EL (cell line): ENCODE results near the gene CPT1C.
"Not testable (repeated sequence)": the region's sequence is repeated elsewhere in the genome, so short reads cannot be mapped to it uniquely, and the experiment has no call there.

Source experiments
- DNase-seq: peaks from one replicate; pipeline ENCODE4 v3.0.0-alpha.2; 2016

CPT1C gene

GRCh38 chr19:49712397-49712859 lies 21.5 kb downstream of the CPT1C start:
- DNase-seq, result peak; percentile 93

DNA sequence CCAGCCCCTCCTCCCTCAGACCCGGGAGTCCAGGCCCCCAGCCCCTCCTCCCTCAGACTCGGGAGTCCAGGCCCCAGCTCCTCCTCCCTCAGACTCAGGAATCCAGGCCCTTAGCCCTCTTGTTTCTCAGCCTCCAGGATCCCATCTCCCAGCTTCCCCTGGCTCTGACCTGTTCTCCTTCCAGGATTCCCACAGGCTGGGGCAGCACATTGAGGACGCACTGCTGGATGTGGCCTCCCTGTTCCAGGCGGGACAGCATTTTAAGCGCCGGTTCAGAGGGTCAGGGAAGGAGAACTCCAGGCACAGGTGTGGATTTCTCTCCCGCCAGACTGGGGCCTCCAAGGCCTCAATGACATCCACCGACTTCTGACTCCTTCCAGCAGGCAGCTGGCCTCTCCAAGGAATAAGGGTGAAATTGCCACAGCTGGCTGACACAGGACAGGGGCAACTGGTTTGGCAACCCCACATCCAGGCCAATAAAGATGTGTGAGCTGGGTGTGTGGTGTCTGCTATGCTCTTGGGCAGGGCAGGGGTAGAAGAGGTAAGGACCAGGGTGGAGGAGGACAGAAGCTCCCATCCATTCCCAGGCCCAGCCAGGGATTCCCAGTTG lies 22.4 kb downstream of the CPT1C start:
- DNase-seq, result no peak

DNA sequence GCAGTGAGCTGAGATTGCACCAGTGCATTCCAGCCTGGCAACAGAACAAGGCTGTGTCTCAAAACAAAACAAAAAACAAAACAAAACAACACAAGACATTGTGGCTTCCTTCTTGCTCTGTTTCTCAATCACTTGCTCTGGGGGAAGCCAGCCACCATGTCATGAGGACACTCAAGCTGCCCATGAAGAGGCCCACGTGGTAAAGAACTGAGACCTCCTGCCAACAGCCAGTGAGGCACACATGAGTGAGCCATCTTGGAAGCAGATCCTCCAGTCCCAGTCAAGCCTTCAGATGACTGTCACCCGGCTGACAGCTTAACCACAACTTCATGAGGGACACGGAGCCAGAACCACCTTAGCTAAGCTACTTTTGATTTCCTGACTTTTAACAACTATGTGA lies 25.2 kb downstream of the CPT1C start:
- DNase-seq, result peak; percentile 13

GRCh38 chr19:49718511-49718910 lies 27.6 kb downstream of the CPT1C start:
- no peak for DNase-seq

DNA sequence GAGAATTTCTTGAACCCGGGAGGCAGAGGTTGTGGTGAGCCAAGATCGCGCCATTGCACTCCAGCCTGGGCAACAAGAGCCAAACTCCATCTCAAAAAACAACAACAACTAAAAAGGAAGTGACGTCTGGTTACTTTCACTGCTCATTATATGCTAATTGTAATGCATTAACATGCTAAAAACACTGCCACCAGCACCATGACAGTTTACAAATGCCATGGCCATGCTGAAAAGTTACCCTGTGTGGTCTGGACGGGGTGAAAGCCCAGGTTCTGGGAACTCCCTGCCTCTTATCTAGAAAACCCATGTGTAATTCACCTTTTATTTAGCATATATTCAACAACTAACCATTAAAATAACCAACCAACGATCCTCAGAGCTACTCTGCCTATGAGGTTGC lies 28.1 kb downstream of the CPT1C start:
- no peak for DNase-seq

- not testable (repeated sequence) for DNase-seq
These were observed 28.5 kb downstream of the CPT1C start for GRCh38 chr19:49719420-49719819.

- DNase-seq, result peak; percentile 26
These were observed 36.5 kb downstream of the CPT1C start for GRCh38 chr19:49727217-49728030.

DNA sequence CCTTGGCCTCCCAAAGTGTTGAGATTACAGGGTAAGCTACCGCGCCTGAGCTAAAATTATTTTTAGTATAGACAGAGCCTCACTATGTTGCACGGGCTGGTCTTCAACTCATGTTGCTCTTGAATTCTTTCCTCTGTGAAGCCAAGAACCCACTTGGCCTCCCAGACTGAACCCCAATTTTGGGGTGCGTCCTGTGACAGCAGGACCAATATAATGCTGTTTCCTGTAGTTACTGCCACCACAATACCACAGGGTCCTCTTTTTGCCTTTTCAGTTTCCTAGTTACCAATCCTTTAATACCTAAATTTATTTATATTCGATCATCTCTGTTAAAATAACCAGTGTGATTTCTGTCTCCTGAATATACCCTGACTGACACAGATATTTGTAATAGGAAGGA lies 39.2 kb downstream of the CPT1C start:
- DNase-seq, result no peak

GRCh38 chr19:49738268-49738667 lies 47.4 kb downstream of the CPT1C start:
- DNase-seq, result no peak

DNA sequence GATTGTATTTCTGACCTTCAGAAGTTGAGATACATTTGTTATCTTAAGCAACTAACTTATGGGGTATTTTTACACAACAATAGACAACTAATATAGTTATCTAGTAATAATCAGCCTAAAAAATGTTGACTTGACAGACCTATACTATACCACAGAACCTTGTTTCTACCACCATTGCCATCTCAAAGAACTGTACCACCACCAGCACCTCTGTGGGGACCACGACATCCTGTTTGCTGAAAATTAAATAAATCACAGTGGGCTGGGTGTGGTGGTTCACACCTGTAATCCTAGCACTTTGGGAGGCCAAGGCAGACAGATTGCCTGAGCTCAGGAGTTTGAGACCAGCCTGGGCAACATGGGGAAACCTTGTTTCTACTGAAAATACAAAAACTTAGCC lies 48.2 kb downstream of the CPT1C start:
- no peak for DNase-seq

DNA sequence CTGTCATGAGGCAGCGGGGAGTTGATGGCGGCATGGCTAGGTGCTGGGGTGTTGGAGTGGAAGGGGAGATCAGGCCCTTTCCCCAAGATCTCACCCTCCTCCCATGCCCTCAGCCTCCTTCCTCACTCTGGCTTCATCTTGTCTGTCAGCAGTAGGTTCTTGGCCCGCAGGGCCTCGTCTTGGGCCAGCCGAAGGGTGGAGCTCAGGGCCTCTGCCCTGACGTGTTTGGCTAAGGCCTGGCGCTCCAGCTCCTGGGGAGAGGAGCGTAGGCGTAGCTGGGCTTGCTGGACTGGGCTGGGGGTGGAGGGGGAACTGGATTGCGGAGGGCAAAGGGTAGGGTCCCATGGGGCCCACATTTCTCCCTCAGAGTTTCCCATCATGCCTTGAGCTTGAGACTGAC lies 49.0 kb downstream of the CPT1C start:
- DNase-seq, result no peak

DNA sequence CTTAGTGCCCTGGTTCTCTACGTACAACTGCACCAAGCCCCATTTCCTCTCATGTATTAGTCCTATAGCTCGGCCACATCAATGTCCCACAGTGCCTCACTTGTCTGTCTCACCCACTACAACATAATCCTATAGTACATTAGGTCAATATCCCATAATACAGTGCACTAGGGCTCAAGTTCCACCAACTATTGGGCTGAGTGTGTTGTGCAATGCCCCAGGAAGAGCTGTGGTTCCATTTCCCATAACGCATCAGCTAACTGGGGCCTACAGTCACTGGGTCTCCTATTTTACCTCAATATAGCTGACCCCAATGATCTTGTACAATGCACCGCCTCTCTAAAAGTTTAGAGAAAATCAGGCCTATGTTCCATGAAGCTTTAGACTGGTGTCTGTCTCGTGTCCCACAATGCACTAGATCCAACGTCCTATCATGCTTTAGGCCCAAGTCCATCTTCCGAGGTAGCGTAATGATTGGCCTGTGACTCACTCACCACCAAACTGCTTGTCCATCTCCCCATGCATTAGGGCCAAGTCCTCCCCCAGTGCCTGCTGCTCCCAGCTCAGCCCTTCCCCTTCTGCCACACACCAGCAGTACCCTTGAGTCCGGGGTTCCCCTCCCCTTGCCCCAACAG lies 50.4 kb downstream of the CPT1C start:
- peak; percentile 40 for DNase-seq

DNA sequence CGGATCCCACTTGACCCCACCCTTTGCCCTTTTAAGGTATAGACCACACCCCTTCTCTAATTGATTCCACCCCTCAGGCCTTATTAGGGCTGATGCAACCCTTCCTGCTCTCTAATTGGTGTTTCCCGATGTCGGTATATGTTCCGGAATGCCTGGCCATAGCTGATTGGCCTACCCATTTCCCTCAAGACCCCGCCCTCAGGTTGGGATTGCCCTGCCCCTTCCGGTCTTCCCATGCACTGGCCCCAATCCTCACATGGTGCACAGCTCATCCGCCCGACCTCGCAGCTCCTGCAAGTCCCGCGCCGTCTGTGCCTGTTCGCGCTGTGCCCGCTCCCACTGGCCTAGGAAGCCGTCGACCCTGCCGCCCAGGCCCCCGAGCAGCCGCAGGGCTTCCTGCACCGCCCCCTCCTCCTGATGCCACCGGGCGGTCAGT lies 54.0 kb downstream of the CPT1C start:
- no peak for DNase-seq

DNA sequence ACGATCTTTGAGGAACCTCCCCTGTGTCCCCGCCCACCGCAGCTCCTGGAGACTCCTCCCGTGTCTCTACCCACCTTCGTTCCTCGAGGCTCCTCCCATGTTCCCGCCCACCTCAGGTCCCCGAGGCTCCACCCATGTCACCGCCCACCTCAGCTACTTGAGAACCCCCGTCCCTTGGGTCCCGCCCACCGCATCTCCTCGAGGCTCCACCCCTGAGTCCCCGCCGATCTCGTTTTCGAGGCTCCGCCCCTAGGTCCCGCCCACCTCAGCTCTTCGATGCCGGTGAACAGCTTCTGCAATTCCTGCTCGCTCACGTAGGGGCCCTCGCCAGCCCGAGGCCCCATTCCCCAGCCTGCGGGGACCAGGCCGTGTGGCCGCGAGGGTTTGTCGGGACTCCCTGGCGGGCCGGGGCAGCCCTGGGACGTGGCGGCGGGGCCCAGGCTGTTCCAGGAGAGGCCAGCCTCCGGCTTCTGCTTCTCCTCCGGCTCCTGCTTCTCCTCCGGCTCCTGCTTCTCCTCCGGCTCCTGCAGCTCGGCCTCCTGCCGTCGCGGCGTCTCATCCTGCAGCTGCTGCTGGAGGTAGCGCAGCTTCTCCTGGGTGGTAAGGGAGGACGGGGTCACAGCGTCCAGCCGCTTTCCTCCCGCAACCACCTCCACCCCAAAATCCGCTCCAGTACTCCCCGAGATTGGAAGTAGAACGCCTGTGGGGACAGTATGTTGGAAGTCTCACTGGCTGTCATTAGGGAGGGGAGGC lies 55.5 kb downstream of the CPT1C start:
- peak; percentile 37 for DNase-seq

DNA sequence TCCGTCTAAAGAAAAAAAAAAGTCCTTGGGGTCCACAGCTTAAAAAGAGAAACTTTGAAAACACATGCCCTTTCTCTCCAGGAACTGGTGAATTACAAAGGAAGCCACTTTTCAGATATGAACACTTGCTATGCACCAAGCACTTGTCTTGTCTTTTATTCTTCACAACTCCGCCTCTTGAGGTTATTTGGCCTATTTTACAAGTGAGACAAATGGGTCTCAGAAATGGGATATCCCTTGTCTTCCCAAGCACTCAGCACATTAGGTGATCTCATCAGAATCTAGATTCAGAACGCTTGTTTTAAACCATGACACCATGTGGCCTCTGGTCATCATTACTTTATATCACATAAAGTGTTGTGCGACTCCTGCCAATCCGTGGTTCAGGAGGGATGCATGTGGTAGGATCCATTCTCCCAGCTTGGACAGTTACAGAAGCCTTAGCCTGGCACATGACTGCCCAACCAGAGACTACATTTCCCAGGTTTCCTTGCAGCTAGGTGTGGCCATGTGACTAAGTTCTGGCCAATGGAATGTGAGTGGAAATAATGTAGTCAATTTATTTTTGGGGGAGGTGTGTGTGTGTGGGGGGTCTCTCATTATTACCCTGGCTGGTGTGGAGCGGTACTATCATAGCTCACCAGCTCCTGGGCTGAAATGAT lies 58.3 kb downstream of the CPT1C start:
- peak; percentile 39 for DNase-seq

- peak; percentile 51 for DNase-seq
These were observed 58.9 kb downstream of the CPT1C start for GRCh38 chr19:49749771-49750170.

- DNase-seq, result no peak
These were observed 61.8 kb downstream of the CPT1C start for GRCh38 chr19:49752701-49753100.

GRCh38 chr19:49755956-49756355 lies 65.0 kb downstream of the CPT1C start:
- no peak for DNase-seq

DNA sequence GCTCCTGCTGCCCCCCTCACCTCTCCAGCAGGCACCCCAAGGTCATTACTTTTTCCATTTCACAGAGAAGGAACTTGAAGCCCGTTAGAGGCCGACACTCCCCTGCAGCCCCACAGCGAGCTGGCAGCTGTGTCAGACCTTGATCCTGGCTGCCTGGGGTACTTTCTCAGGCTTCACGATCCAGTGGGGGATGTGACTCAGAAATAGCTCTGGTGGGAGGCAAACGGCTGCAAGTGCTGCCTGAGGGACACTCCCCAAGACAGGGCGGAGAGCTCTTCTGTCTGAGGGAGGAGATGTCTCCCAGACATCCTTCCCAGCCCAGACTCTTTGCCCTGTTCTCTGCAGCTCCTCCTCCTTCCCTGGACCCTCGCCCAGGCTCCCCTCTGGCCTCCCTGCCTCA lies 67.4 kb downstream of the CPT1C start:
- DNase-seq, result peak; percentile 88

- DNase-seq, result no peak
These were observed 70.3 kb downstream of the CPT1C start for GRCh38 chr19:49761249-49761624.

- DNase-seq, result peak; percentile 37
These were observed 70.9 kb downstream of the CPT1C start for GRCh38 chr19:49761625-49762311.

DNA sequence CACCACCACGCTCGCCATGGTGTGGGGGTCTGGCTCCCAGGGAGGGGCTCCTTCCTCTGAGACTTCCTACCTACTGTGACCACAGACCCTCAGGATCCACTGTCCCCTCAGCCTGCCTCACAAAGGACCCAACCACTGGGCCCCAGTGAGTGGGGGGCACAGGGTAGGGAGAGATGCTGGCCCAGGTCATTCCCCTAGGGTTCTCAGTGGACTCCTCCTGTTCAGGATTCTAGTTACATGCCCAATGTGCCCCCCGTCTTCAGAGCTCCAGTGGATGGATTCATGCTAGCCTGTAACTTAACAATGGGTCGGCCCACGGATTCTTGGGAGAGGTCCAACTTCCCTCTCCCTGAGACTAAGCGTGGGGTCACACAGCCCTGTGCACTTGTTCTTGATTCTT lies 72.3 kb downstream of the CPT1C start, which contains the start of gene TSKS:
TSKS (minus strand) TSS at position 77 of the 400 bp plus-strand sequence; CDS start at position 18, 59 bp downstream.
- DNase-seq, result no peak
